ENCODE measurements around the gene PLEKHH3.

GRCh38 chr17:42704837-42705494 lies 28.2 kb upstream of the PLEKHH3 start:
- TF ChIP-seq CTCF (IDR thresholded peaks at IDR 0.05) (no peak), EZH2 (IDR thresholded peaks at IDR 0.05) (no peak)
